AG10803 (cell line): ENCODE data around the gene TRIM36.
A peak's percentile ranks its signal among the peaks of the same experiment; 100 is the strongest.

Experiments
- DNase-seq: peaks from one replicate; pipeline ENCODE4 v3.0.0; 2010; ENCODE audit warnings: low read depth
- H3K4me3 ChIP-seq: 2 replicates; pipeline ENCODE4 v1.5.1; 2011; ENCODE audit warnings: mild to moderate bottlenecking, low read length, control low read depth
- TF ChIP-seq, protein P1 (sequence below): conservative IDR thresholded peaks from 2 replicates; pipeline ENCODE4 v1.5.1; 2011; ENCODE audit warnings: mild to moderate bottlenecking, low read length, control low read depth, inconsistent platforms

TRIM36 gene

DNA sequence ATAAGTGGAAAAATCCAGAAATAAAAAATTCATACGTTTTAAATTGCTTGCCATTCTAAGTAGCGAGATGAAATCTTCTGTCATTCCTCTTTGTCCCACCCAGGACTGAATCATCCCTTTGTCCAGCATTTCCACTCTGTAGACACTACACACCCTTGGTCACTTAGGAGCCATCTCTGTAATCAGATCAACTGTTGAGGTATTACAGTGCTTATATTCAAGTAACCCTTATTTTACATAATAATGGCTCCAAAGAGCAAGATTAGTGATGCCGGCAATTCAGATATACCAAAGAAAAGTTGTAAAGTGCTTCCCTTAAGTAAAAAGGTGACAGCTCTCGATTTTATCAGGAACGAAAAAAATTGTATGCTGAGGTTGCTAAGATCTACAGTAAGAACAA, 60.4 kb downstream of the TRIM36 start:
- H3K4me3 ChIP-seq = no peak overlapping the region
- TF ChIP-seq, protein P1, sequence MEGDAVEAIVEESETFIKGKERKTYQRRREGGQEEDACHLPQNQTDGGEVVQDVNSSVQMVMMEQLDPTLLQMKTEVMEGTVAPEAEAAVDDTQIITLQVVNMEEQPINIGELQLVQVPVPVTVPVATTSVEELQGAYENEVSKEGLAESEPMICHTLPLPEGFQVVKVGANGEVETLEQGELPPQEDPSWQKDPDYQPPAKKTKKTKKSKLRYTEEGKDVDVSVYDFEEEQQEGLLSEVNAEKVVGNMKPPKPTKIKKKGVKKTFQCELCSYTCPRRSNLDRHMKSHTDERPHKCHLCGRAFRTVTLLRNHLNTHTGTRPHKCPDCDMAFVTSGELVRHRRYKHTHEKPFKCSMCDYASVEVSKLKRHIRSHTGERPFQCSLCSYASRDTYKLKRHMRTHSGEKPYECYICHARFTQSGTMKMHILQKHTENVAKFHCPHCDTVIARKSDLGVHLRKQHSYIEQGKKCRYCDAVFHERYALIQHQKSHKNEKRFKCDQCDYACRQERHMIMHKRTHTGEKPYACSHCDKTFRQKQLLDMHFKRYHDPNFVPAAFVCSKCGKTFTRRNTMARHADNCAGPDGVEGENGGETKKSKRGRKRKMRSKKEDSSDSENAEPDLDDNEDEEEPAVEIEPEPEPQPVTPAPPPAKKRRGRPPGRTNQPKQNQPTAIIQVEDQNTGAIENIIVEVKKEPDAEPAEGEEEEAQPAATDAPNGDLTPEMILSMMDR = no peak
- no peak for DNase-seq

DNA sequence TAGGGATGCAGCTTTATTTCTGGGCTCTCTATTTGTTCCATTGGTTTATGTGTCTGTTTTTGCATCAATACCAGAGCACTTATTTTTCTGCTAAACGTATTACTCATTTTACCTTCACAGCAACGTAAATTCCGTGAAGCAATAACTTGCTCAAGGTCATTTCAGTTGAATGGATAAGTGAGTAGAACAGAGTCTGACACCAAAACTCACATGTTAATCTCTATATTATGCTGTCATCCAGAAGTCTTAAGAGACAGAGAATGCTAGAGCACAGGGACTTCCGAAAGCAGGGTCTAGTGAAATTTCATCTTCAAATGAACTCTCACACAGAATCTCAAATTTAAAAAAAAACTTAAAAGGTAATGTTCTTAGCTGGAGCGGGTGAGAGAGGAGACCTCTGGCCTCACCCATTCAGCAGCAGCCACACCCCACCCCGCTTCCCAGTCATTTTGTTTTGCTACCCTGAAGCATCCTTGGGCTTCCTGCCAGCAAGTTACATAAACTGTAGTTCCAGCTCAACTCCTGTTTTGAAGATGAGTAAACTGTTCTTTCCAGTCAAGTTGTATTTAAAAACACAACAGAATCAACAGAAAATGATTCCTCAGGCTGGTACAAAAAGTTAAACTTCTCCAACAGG, 69.3 kb downstream of the TRIM36 start:
- no peak overlapping the region for H3K4me3 ChIP-seq
- DNase-seq = peak; percentile 6
- TF ChIP-seq, protein P1 = no peak

DNA sequence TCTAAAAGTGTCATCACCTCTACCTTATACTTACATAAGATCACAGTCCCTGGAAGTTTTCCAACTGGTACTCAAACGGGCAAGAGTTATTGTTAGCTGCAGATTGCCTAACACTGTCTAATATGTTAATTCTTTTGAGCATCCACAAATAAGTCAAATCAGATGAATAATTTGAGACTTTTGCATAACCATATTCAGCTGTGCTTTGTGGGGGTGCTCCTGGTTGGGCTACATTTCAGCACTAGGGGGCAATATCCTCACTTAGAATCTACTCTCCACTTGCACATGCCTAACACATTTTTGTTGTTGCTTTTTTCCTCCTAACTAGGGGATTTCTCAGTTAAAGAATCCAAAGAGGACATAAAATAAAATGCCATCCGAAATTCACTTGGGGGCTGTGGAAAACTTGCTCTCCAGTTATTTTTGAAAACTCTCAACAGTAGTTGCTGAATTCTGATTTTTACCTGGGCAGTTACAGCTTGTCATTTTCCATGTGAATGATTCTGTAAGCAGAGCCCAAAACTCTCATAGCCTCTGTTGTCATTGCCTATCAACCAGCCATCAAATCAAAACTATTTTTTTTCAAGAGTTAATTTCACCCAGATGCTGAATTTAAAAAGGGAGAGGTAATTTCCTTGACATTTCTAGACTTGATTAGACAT, 71.5 kb downstream of the TRIM36 start:
- peak; percentile 48 for DNase-seq
- TF ChIP-seq, protein P1 = peak; percentile 72
- no peak overlapping the region for H3K4me3 ChIP-seq

DNA sequence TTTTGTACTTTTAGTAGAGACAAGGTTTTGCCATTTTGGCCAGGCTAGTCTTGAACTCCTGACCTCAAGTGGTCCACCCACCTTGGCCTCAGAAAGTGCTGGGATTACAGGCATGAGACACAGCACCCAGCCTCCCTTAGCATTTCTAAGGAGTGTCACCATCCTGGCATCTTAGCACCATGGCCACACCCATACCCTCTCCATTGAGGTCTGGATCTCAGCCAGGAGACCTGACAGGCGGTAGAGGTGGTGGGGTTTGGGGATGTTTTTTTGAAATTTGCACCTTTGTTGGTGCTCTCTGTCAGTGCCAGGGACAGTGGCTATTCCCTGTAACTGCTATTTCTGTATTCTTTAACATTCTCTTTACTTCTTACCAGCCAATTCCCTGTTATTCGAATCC, 72.5 kb downstream of the TRIM36 start:
- no peak overlapping the region for H3K4me3 ChIP-seq
- DNase-seq = no peak
- TF ChIP-seq, protein P1 = no peak

DNA sequence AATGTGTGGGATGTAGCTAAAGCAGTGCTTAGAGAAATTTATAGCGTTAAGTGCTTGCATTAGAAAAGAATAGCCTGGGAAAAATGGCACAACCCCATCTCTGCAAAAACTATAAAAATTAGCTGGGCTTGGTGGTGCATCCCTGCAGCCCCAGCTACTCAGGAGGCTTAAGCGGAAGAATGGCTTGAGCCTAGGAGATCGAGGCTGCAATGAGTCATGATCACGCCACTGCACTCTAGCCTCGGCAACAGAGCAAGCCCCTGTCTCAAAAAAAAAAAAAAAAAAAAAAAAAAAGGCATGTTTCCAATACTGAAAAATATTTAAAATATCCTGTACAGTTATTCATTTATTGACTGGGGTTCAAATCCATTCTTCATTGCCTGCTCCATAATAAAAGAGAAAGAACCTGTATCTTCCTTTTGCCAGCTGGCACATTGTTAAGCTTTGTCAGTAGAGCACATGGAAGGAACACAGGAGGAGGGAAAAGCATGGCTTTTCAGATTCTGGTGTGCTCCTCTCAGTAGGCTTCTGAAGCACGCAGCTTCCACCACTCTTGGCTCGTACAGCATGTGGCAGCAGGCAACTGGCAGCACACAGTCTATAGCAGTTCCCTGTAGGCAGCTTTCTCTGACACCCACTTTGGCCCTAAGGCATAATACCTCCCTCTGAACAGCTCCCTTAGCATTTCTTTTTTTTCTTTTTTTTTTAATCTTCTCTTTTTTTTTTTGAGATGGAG, 73.5 kb downstream of the TRIM36 start:
- DNase-seq = no peak
- no peak overlapping the region for H3K4me3 ChIP-seq
- TF ChIP-seq, protein P1 = no peak

DNA sequence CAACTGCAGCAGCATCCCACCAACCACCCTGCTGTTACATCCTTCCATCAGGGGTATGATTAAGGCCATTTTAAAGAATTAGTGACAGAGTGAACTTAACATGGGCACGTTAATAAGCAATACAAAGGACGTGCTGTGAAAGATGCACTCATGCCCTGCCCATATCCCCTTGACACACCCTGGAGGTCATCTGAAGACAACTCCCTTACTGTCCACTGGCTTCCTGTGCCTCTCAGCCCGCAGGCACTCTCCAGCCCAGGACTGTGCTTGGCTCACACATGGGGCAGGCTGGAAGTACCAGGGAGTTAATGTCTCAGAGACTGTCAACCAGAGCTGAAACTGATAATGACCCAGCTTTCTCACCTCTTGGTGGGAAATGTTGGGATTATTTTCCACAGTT, 81.8 kb downstream of the TRIM36 start:
- no peak for DNase-seq
- TF ChIP-seq, protein P1 = no peak
- no peak overlapping the region for H3K4me3 ChIP-seq
